NOMO-1 (cell line): ENCODE measurements around the gene LCN12.

ENCODE experiments used
- DNase-seq, 2 experiments: peaks; one replicate each; lab custom pipeline; 2025; ENCODE audit not compliant: unreplicated experiment in 2 of 2; lab: John Stamatoyannopoulos, UW

LCN12 gene

DNA sequence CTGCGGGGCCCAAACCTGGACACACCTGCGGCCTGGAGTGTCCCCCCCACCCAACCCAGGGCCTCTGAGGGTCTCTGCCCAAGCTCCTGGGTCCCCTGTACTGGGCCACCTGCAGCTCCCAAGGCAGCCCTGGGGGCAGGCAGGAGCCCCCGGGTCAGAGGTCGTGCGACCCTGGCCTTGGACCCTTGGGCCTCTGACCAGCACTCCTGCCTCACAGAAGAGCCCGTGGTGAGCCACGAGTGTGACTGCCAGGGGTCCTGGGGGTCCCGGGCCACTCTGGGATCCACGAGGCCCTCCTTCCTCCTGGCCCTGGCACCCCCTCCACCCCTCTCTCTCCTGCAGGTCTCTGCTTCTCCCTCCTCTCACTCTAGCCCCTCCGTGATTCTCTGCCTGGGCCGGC, 20.3 kb downstream of the LCN12 start:
- no peak for DNase-seq

DNA sequence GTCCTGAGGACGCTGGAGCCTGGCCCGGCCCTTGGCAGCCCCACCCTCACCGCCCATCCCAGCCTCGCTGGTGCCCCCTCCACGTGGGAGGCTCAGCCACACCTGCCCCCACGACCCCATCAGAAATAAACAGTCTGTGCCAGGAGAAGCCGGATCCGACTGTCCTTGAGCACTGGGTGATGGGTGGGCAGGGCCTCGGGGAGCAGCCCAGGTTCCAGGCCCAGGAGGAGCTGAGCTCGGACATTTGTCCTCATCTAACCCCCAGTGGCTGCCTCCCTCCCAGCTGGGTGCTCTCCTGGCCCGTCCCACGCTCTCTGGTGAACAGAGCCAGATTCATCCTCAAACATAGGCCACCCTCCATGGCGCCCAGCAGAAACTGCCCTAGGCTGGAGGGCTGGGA, 20.7 kb downstream of the LCN12 start:
- no peak for DNase-seq

DNA sequence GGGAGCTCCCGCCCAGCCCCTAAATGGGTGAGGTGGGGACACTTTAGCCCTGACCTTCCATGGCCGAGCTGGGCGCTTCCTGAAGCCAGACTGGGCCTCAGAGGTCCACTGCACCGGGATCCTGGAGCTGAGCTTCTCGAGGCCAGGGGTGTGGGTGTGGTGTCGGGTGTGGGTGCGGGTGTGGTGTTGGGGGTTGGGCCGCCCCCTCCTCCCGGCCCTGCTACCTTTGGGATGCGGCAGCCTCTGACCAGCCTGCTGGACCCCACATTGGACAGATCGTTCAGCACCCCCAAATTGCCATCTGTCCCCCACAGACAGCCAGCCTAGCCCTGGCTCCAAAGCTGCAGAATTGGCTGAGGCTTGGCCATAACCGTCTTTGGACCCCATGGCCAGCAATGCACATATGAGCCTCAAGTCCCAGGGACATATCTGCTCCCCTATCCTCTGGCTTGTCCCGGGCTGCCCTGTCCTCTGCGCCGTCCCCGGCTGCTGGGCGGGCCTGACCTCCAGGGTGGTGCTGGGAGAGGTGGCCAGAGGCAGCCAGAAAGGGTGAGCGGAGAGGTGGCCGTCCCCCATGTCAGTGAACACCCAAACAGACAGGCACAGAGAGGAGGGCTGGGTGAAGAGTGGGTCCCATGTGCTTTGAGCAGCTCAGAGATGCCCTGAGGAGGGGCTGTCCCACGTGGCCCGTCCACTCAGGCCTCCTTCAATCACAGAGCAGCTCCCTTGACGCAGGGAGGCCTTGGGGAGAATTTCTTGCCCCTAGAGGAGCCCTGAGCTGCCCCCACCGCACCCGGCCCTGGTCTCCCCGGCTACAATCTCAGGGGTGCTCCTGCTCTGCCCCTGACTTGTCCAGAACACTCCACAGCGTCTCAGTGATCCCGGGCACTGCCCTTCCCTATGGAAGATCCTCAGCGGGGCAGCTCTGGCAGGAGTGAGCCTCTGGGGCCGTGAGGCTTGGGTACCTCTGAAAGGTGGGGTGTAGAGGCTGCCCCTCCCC, 21.8 kb downstream of the LCN12 start:
- no peak for DNase-seq

DNA sequence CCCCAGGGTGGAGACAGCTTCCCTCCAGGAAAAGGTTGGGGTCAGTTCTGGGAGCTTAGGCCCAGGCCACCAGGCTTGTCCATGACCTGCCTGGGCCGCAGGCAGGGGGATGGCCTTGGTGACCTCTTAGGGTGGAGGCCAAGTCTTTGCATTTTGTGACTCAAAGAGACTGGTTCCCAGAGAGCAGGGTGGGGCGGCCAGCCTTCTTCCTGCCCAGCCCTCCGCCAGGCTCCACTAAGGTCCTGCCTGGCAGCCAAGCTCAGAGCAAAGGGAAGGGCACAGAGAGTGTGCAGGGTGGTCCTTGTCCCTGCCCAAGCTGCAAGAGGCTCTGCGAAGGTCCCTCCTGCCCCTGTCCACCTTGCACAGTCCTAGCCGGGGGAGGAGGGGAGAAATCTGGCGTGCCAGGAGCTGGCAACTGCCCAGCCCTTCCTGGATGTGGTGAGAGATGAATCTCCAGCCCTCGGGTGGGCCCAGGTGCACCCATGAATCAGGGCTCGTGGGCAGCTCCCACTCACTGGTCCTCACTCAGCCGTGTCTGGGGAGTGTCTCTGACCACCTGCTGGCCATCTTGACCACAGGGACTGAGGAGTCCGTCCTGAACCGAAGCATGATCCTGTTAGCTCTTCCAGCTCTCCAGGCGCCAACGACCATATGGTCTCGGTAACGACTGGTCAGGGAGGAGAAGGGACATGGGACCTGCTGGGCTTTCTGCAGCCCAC, 22.9 kb downstream of the LCN12 start:
- no peak for DNase-seq

DNA sequence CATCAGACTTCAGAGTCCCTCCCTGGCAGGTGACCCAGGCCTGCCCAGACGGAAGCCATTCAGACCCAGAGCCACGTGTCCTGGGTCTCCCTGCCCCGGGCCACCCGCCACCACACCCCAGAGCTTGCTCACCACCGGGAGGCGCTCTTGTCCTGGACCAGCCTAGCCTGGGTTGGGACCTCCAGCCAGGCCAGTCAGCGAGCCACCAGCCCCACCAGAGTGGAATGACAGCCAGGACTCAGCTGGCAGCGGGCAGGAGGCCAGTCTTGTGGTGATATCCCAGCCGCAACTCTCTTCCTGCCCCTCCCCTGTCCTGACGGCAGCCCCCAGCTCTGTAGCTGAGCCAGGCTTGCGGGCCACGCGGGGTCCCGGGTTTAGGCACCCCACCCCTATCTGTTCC, 23.6 kb downstream of the LCN12 start:
- no peak for DNase-seq

DNA sequence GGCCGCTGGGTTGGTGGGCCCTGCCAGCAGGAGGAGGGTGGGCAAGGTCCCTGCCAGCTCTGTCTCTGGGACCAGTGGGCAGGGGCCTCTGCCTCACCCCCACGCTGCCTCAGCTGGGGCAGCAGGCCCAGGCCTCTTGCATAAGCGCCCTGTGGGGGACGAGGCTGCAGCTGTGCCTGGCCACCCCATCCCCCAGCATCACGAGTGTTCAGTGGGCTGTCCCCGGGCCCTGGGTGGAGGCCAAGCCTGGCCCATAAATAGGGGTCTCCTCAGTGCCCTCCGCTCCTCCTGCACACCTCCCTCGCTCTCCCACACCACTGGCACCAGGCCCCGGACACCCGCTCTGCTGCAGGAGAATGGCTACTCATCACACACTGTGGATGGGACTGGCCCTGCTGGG, 25.1 kb downstream of the LCN12 start, which contains the start of gene PTGDS:
TSS of gene PTGDS (plus strand) at position 282 of the 400 bp plus-strand sequence. CDS start at position 357, 75 bp downstream.
- DNase-seq = no peak

DNA sequence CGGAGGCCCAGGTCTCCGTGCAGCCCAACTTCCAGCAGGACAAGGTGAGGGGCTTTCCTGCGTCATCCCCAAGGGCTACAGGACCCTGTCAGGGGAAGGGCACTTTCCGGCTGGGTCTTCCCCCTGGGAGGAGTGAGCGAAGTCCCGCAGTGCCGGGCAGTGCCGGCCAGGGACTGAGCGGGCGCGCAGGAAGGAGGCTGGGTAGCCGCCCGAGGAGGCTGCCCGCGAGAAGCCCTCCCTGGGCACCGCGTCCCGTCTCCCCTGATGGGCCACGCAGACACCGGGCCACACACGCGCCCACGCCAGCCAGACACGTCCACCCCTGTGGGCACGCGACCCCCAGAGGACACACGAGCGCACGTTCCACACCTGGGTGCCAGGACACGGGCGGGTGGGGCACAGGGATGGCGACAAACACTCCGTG, 25.6 kb downstream of the LCN12 start:
- DNase-seq = no peak

DNA sequence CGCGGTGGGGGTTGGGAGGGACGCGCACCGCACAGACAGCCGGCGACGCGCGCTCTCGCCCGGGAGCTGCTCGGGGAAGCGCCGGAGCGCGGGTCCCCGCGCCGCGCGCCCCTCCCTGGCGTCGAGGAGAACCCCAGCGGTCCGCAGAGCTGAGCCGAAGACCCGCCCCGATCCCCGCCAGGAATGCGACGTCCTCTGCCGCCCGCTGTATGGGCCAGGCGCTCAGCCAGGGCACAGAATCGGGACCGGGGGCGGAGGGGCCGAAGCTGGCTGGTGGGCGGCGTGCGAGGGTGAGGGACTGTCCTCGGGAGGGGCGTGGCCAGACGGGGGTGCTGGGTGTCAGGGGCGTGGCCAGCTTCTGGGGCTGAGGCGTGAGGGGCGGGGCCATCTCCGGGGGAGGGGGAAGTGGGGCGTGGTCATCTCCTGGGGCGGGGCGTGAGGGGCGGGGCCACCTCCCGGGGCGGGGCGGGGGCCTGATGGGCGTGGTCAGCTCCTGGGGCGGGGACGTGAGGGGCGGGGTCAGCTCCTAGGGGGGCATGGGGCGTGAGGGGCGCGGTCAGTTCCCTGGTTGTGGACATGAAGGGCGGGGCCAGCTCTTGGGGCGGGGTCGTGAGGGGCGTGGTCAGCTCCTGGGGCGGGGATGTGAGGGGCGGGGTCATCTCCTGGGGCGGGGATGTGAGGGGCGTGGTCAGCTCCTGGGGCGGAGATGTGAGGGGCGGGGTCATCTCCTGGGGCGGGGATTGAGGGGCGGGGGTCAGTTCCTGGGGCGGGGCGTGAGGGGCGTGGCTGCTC, 26.2 kb downstream of the LCN12 start:
- peak; percentile 33 to 35 for DNase-seq

DNA sequence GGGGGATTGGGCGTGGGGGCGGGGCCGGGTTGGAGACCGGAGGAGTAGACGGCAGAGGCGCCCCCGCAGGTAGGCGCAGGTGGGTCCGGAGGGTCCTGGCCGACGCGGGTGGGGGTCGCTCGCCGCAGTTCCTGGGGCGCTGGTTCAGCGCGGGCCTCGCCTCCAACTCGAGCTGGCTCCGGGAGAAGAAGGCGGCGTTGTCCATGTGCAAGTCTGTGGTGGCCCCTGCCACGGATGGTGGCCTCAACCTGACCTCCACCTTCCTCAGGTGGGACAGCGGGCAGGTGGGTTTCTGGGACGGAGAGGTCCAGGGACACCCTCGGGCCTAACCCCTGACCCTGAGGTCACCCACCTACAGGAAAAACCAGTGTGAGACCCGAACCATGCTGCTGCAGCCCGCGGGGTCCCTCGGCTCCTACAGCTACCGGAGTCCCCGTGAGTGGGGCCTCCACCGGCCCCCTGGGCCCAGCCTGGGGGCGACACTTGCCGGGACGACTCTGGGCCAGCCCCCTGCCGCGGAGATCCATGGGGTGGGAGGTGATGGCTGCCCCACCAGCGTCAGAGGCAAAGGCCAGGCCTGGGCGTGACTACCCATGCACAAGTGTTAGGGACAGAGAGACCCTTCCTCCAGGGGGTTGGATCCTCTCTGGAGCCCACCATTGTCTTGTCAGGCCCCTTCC, 26.9 kb downstream of the LCN12 start:
- DNase-seq = no peak

DNA sequence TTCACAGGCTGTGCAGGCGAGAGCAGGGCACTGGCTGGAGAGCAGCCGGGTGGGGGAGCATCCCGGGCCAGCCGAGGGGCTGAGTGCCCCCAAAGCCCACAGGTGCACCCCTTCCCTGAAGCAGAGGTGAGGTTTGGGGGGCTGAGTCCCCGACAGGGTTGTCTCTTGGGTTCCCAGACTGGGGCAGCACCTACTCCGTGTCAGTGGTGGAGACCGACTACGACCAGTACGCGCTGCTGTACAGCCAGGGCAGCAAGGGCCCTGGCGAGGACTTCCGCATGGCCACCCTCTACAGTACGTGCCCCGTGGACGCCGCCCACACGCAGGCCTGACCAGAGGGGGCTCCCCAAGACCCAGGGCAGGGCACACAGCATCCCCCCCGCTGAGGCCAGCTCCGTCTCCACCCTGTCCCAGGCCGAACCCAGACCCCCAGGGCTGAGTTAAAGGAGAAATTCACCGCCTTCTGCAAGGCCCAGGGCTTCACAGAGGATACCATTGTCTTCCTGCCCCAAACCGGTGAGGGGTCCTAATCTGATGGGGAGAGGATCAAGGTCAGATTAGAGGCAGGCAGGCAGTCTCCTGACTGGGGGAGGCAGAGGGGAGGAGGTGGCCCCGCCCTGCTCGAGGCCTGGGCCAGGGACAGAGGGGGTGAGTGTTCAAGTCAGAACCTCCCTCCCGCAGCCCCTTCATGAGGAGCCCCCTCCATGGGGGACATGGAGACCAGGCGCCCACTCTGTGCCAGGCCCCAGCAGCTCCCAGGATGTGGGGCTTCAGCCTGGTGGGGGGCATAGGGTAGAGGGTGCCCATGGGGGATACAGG, 27.9 kb downstream of the LCN12 start:
- DNase-seq = no peak

DNA sequence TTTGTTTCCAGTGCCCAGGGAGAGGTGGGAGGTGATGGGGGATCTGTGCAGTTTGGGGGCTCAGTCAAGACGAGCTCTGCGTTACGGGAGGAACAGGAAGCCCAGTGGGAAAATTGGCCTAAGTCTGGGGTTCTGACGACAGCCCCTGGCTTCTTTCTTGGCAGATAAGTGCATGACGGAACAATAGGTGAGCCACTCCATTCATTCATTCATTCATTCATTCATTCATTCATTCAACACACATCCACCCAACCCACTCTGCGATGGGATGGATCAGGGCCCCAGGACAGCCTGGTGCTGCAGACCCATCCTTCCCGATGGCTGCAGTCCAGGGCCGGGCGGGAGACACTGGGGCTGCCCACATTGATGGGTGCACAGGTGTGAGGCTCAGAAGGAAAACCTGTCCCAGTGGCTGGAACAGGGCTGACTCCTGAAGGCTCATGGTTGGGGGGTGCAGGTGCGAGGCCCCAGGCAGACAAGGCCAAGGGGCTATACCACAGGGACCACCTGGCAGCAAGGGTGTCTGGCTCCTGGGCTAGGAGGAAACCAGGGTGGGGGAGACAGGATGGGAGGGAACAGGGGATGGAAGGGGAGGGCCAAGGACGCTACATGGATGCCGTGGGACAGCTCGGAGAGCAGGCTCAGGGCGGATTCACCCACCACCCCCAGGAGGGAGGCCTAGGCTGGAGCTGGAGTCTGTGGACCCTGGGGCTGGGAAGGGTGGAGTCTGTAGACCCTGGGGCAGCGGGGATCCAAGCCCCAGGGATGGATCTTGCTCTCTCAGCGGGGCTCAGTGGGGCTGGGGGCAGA, 28.8 kb downstream of the LCN12 start:
- no peak for DNase-seq

DNA sequence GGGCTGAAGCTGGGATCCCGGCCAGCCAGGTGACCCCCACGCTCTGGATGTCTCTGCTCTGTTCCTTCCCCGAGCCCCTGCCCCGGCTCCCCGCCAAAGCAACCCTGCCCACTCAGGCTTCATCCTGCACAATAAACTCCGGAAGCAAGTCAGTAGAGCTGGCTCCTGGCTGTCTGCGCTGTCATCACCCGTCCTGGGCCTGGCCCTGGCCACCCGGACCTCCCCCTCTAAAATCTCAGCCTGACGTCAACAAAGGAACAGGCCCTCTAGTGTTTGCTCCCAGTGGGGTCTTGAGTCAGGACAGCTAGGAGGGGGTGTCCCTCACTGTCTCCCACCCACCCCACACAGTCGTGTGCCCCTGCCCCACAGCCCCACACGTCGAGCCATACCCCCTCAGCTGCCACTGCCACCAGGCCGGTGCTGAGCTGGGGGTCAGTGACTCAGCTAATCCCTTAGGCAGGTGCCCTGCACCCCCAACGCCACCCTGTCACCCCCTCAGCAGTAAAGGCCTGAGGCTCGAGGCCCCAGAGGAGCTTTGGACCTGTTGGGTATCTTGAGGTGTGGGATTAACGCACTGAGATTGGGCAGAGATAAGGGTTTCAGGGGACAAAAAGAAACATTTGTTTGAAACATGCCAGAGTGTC, 29.6 kb downstream of the LCN12 start:
- no peak for DNase-seq

DNA sequence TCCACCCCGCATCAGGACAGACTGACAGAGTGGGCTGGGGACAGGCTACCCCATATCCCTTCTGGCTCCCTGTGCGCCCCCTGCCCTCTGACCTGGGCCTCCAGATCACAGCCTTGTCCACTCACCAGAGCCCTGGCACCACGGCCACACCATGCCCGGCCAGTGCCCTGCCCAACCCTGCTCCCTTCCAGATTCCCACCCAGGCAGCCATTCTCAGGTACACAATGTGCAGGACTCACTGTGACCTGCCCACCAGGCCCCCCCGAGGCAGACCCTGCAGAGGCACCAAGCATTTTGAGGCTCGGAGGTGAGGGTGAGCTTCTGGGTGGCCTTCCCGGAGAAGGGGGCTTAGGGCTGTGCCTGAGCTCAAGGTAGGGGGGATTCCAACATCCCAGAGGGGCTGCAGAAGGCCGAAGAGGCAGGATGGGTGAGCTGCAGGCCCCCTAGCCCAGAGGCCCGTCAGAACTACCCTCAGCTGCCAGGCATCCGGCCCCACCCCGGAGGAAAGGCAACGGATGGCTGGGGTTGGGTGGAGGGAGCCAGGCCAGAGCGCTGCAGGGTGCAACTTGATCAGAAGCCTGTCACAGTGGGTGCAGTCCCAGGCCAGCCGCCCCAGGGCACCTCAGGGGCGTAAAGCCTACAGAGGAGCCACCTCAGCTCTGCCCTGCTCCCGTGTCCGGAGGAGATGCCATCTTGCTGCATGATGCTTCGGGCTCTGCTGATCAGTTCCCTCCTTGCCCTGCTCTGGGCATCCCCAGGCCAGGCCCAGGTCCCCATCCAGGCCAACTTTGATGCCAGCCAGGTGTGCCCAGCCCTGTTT, 30.4 kb downstream of the LCN12 start, which contains the start of gene LCNL1:
TSS of gene LCNL1 (plus strand) at position 762 of the 820 bp plus-strand sequence. CDS start 594 bp downstream, outside the sequence.
- no peak for DNase-seq

DNA sequence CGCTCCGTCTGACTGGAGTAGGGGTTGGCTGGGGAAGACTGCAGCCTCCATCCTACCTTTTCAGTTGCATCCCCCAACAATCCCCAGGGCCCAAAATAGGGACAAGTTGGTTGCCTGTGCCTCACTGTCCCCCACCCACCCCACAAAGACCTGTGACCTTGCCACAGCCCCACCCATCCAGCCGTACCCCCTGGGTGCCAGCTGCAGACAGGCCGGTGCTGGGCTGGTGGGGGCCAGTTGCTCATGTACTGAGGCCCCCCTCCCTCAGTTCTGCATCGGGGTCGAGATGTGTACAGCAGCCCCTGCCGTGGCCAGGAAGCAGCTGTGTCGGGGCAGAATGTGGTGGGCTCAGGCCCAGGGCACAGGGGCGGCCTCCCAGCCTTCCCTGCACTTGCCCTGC, 31.1 kb downstream of the LCN12 start:
- no peak for DNase-seq

DNA sequence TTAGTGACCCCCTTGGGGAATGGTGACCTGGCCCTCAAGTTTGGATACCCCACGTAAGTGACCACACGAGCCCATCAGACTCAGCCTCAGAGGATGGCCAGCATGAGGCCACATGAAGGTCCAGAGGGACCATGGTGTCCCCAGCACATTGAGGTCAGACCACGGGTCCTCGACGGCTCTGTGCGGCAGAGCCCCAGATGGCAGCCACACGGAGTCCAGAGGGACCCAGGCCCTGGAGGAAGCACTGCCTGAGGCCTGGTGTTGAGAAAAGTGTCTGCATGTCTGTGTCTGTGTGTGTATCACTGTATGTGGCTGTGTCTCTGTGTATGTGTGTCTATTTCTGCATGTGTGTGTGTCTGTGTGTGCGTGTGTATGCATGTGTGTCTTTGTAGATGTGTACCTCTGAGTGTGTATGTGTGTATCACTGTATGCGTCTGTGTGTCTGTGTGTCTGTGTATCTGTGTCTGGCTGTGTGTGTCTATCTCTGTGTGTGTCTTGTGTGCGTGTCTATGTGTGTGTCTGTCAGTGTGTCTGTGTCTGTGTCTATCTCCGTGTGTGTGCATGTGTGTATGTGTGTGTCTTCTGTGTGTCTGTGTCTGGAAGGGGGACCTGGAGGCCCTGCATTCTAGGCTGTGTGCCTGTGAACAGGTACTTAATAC, 31.7 kb downstream of the LCN12 start:
- no peak for DNase-seq

DNA sequence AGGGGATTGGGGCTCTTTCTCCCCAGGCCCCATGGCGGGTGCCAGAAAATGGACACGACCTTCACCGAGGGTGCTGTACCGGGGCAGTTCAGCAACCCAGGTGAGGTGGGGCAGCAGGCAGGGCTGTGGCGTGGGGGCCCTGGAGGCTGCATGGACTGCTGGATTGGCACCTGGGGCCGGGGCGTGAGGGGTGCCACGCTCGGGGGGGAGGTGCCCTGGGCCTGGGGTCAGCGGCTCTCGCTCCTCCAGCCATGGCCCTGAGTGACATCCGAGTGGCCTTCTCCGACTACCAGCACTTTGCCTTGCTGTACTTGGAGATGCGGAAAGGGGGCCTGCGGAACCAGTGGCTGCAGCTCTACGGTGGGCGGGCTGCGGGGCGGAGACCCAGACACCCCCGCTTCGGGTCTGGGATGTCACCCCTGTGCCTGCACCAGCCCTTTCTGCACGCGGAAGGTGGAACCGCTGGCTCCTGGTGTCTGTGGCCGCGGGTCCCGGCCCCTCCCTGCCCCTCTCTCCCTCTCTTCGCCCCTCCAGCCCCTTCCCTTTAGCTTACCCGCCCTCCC, 32.5 kb downstream of the LCN12 start:
- DNase-seq = no peak
